HuH-7.5 (cell line): ENCODE data around the gene GMEB2.
A peak's percentile ranks its signal among the peaks of the same experiment; 100 is the strongest.
"Not testable (repeated sequence)": the region's sequence is repeated elsewhere in the genome, so short reads cannot be mapped to it uniquely, and the experiment has no call there.

ENCODE experiments used
- DNase-seq: peaks from one replicate; pipeline ENCODE4 v3.0.0; 2011; ENCODE audit warnings: low spot score

Gene GMEB2

DNA sequence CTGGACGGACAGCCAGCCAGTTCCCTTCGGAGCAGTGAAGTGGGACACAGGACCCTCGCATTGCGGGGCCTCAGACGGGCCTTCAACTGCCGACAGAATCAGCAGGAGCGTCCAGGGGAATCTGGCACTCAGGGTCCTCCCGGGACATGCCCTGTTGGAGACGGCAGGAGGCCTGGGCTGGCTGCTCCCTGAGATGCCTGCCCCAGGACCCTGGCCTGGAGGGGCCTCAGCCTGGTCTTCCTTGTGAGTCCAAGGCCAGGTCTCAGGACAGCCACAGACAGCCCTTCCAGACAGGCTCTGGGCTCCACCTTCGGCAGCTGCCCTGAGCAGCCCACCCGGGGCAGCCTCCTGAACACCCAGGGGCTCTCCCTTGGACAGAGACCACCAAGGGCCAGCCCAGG, 38.3 kb downstream of the GMEB2 start:
- DNase-seq = no peak

DNA sequence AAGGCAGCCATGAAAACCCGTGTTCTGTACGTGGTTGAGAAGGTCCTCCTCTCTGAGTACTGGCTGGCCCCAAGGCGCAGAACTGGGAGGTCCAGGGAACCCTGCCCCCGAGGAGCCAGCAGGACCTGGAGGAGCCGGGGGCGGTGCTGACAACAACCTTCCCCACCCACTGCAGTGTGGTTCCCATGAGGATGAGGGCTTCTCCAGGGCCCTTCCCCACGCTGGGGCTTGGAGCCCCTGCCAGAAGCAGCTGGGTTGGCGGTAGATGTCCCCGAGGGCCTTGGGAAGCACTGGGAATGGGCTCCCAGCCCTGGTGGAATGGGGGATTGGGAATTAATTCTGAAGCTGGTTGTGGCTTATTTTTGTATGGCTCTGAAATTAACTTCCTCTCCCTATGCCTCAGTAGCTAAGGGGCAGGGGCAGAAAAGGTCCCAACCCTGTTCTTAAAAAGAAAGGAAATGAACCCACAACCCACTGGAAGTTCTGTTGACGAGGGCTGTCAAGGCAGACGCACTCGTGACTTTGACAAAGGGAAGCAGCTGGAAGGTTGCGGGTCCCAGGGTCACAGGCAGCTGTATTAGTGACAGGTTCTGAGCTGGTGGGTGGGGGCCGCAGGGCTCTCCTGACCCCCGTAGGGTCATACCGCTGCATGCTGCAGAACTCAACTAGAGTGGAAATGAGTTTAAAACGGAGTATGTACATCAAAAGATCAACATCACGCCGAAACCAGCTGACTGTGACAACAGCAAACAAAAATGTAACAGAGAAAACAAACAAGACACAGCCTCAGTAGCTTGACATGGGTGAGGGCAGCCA, 38.9 kb downstream of the GMEB2 start:
- no peak for DNase-seq

DNA sequence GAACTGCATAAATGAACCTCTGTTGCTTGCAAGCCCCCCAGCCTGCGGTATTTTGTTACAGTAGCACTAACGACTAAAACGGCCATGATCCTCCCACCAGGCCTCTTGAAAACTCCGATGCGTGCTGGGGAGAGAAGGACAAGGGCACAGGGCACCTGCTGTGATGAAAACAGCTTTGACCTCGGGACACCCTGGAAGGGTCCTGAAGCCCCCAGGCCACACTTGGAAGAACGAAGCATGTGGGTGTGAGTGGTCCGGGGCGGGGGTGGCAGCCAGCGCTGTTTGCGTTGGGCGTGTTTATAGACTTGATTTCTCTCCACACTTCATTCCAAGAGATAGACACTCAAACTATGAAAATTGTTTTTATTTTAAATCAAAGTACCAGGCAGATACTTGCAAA, 39.6 kb downstream of the GMEB2 start:
- DNase-seq = no peak

DNA sequence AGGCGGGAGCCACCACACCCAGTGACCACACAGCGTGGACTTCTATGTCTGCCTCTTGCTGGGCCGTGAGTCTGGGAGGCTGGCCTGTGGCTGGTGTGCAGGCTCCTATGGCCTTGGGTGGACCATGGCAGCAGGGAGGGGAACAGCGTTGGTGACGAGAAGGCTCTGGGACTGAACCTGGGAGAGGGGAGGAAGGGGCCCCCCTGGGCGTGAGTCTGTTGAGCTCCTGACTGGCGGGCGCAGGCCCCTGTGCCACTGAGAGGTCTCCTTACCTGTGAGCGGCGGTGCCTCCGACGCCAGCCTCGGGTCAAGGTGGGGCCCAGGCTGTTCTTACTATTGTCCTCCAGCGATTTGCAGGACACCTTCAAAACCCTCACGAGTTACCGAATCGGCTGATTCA, 40.1 kb downstream of the GMEB2 start:
- no peak for DNase-seq

DNA sequence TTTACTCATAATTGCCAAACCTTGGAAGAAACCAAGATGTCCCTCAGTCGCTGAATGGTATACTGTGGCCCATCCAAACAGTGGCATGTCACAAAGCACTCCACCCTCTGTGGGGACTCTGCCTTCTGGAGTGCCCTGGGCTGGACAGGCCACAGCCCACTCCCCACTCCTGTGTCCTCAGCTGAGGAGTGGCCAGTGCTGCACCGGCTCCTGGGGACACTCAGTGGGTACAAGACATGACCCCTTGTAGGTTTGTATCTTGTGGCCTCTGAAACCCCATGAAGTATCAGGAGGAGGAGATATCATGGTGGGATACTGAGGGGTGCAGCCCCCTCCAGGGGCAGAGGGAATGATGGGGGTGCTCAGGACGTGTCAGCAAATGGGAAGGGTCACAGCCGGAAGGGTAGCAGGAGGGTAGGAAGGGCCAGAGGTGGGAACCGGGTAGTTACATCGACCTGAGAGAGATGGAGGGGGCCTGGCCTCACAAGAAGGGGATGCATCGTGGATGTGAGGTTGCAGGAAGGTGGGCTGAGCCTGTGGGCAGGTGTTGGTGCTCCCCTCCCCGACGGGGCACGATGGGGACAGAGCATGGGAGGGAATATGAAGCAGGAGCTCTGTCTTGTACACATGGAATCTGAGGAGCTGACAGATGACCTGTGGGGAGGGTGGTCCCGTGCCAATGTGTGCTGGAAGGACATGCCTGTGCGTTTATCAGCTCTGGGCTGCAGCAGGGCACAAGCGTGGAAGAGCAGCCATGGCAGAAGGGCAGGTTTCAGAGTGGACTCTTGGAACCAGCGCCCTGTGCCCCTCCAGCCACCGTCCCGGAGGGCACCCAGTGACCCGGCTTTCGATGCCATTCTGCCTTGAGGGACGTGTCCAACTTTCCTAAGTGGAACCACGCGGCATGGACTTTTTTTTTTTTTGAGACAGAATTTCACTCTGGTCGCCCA, 41.0 kb downstream of the GMEB2 start:
- DNase-seq = no peak

DNA sequence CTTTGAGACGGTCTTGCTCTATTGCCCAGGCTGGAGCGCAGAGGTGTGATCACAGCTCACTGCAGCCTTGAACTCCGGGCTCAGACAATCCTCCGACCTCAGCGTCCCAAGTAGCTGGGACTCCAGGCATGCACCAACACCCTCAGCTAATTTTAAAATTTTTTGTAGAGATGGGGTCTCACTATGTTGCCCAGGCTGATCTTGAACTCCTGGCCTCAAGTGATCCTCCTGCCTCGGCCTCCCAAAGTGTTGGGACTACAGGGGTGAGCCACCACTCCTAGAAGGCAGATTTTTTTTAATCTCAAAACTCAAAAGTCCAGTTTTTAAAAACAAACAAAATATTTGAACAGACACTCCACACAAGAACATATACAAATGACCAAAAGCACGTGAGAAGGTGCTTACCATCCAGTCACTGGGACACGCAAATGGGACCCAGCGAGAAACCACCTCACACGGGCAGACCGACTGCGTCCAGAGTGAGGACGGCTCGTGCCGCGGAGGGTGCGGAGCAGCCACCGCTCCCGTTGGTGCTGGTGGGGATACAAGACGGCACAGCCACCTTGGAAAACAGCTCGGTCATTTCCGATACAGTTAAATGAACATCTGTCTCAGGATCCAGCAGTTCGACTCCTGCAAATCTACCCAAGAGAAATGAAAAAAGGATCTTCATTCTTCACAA, 44.4 kb downstream of the GMEB2 start:
- DNase-seq = no peak

DNA sequence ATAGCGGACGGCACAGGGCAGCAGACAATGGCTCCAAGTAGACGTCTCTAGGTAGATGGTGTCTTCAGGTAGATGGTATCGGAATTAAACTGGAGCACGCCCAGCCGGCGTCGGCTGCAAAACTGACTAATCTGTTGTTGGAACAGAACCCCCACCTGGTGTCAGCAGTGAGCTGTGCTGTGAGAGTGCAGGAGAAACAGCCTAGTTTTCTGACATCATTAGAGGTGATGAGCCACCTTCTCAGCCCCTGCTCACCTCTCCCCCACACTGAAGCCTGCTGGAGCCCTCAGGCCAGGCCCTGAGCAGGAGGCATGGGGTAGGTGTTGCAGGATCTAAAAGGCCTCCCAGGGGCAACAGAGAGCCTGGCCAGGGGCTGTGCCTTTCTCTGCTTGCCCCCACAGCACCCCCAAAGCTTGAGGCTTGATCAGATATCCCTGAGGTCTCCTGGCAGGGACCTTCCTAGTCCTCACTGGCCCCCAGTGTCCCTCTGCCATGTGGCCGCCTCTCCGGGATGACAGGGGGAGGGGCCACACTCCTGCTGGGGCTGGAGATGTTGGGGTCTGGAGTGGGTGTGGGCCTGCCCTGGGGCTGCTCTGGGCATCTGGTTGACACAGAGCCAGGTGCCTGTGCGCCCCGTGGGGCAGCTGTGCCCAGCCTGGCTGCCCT, 46.0 kb downstream of the GMEB2 start:
- DNase-seq = peak; percentile 75

DNA sequence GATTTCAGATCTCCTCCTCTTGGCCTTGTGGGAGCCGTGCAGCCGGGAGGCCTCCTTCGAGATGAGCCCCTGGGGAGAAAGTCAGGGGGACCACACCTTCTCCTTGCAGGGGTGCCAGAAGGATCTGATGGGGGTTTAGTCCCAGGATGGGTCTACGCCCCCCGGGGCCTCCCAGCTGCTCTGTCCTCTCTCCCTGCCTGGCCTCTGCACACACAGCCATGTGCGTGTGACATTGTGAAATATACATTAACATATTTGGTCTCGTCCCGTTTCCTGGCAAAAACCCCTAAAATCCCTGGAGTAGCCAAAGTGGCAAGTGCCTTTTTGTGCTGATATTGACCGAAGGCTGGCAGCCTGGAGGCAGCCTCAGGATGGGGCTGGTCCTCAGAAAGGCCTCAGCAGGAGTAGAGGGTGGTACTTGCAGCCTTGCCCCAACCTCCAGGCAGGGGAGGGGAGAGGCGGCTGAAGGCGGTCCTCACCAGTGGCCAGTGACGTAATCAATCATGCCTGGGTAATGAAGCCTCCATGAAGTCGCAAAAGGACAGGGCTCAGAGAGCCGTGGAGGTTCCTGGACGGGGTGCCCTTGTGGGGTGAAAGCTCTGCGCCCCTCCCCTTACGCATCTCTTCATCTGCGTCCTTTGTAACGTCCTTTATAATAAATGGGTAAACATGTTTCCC, 47.7 kb downstream of the GMEB2 start:
- DNase-seq = no peak

DNA sequence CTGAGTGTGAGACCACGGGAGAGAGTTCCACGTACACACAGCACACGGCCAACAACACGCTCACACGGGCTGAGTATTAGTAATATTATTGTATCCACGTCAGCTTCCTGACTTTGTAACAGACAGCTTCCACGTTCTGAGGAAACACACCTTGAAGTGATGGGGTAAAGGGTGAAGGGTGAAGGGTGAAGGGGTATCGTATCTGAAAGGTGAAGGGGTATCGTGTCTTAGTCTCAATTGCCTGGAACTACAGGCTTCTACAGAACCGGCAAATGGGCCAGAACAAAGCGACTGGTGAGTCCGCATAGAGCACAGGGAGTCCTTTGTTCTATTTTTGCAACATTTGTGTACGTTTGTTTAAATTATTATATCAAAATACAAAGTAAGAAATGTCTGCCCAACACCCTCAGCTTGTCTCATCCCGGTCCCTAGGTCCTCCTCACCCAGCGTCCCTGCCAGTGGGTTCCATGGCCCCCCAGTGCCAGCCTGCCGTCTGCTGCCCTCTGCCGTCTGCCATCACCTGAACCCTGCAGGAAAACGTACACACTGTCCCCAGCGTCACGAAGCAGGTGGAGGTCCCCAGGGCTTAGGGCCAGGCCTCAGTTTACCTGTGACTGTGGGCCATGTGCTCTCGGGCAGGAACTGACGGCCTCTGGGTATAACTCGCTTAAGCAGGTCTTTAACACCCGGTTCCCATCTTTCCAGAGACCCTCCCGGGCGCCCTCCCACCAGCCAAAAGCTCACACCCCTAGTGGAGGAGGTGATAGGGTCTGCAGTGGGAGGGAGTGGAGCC, 48.5 kb downstream of the GMEB2 start:
- no peak for DNase-seq

DNA sequence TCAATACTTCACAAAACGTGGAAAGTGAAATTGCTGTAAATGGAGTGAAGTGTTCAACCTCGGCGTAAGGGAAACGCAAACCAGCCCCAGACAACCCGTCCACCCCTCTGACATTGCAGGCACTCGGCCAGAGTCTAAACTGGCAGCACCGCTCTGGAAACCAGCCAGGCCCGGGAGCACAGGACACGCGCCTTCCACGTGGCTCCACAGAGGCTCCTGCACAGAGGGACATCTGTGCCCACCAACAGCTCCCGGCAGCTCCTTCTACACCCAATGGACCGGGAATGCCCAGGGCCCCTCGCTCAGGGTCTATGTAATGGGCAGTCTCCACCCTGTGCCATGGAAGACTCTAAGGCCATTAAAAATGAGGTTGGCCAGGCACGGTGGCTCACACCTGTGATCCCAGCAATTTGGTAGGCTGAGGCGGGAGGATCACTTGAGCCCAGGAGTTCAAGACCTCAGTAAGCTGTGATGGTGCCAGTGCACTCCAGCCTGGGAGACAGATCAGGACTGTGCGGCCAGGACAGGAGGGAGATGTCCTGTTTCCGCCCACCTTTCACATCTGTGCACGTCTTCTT, 49.5 kb downstream of the GMEB2 start:
- DNase-seq = no peak

DNA sequence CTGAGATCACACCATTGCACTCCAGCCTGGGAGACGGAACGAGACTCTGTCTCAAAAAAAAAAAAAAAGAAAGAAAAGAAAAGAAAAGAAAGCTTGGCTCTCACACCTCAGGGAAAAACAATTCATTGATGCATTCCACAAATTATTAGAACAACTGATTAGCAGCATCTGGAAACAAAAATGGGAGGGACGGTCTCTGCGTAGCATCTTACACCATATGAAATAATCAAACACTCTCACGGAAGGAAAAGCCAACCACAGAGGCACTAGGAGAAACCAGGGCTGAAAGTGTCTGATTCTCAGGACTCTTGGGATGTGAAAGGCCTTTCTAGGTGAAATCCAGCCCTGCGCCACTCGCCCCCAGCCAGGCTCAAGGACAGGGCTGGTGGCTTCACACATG, 50.6 kb downstream of the GMEB2 start:
- no peak for DNase-seq

DNA sequence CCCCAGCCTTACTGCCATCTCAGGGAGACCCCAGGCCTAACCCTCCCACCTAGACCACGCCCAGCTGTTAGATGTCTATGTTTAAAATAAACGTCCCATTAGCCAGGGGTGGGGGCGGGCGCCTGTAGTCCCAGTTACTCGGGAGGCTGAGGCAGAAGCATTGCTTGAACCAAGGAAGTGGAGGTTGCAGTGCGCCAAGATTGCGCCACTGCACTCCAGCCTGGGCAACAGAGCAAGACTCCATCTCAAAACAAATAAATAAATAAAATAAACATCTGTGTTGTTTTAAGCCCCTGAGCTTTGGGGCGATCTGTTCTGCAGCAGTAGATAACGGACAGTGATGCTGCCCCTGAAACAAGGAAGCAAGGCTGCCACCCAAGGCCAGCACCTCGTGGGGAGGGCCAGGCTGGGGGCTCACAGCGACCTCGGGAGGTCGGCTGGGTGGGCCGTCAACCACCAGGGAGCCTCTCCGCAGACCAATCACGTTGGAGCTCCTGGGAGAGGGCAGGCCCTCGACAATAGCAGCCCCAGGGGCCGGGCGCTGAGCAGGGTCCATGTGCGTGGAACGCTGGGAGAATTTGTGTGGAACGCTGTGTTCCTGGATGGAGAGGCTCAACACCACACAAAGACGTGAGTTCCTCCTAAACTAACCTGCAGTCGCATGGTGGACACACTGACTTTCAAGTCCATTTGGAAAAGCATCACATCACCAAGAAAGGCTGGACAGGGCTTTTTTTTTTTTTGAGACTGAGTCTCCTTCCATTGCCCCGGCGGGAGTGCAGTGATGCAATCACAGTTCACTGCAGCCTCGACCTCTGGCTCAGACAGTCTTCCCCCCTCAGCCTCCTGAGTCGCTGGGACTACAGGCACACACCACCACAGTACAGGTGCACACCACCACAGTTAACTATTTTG, 51.8 kb downstream of the GMEB2 start:
- DNase-seq = no peak

DNA sequence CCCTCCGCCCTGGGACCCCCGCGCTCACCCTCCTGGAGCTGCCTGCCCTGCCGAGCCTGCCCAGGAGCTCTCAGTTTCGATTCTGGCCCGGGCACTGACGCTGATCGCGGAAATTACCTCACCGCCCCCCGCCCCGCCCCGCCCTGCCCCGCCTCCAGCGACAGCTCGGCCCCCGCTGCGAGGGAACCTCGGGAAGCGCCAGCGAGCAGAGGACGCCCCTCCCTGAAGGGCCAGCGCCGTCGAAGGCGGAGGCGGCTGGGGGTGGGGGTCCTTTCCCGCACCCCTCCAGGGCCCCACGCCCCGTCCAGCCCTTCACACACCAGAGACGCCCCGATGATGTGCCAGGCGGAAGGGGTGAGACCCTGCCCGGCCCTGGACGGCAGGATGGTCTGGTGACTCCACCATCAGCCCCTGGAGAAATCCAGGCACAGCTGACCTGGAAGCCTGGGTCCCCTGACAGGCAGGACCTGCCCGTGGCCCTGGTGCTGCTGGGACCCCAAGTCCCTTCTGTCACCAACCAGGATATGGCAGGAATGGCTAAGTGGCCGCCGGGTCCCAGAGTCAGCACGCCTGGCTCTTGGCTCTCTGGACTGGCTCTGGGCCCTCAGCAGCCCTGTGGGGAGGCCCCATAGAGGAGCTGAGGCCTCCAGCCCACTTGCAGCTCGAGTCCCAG, 52.6 kb downstream of the GMEB2 start, which contains the start of gene HELZ2:
Gene HELZ2, minus strand, starts transcription at position 84 of the 673 bp plus-strand sequence. CDS start 1,854 bp downstream, outside the sequence.
- peak; percentile 92 for DNase-seq

DNA sequence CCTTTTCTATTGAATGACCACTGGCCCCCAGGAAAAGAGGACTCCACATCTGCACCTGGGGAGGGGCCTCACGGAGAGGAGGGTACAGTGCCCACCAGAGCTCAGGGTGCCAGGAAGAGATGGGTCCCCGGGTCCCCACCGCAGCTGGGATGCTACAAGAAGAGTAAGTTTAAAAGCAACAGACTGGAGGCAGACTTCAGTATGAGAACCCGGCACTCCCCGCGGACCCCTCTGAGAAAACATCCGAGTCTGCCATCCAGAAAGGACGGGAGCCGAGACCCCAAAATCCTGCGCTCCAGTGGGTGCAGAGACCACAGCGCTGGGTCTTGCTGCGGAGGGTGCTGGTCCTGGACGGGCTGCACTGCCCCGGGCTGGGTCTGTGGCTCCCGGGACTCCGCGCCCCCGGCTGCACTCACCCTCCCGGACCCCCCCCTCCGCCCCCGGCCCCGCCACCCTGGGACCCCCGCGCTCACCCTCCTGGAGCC, 53.2 kb downstream of the GMEB2 start:
- DNase-seq = no peak

DNA sequence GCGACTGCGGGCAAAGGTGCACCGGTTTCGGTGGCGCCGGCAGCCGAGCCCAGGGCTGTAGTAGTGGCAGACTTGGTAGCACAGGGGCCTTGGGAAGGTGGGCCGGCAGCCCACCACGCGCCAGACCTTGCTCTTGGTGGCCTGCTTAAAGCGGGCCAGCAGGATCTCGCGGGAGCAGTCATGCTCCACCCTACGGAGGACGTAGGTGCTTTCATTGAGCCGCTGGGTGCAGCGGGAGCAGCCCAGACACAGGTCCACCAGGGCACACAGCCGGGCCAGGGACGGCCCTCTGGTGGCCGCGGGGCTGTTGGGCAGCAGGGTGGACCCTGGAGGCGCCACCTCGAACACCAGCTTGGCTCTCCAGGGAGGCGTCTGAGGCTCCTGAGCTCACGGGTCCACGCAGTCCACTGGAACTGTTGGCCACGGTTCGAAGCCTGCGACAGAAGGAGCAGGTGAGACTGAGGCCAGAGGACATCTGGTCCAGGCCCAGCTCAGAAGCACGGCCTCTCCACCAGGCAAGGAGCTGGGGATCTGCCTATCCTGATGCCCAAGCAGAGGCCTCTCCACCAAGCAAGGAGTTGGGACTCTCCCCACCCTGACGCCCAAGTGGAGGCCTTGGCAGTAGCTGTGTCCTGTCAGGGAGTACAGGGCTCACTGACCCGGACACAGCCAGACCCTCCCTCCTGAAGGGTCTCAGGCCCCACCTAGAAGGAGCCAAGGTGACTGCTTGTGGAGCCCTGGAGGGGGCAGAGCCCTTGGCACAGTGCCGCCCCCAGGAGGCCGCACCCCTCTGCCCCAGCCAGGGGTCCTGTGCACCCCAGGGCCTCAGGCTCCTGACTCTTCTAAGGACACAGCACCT, 53.9 kb downstream of the GMEB2 start:
- no peak for DNase-seq

DNA sequence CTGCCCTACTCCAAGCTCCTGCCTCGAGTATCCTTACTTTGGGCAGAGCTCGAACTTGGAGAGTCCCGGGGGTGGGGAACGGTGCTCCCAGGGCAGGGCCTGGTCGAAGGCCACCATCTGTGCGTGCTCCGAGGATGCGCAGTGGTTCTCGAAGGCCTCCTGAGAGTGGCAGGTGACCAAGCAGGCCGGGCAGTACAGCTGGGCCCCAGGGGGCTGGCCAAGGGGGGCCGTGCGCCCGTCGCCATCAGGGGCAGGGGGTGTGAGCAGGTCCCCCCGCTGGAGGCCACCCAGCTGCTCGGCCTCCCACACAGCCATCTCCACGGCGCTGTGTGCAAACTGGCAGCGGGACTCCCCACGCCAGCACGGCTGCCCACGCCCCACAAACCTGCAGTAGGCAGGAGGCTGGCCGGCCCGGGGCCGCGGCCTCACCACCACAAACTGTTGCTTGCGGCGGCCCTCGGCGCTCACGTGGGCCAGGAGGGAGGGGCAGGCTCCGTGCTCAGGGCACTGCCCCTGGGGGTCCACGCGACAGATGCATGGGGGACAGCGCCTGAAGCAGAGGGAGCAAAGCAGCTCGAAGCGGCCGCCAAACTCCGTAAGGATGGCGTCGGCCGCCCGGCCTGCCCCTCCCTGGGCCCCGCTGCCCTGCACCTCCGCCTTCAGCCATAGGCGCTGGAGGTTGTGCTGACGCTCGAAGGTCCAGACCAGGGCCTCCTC, 54.7 kb downstream of the GMEB2 start:
- no peak for DNase-seq

DNA sequence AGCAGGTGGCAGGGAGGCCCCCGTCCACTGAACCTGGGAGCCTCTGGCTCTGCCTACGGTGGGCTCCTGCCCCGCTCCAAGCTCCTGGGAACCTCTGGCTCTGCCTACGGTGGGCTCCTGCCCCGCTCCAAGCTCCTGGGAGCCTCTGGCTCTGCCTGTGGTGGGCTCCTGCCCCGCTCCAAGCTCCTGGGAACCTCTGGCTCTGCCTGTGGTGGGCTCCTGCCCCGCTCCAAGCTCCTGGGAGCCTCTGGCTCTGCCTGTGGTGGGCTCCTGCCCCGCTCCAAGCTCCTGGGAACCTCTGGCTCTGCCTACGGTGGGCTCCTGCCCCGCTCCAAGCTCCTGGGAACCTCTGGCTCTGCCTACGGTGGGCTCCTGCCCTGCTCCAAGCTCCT, 55.8 kb downstream of the GMEB2 start:
- DNase-seq = not testable (repeated sequence)
